ENCODE results near the gene CPZ.

CPZ gene

DNA sequence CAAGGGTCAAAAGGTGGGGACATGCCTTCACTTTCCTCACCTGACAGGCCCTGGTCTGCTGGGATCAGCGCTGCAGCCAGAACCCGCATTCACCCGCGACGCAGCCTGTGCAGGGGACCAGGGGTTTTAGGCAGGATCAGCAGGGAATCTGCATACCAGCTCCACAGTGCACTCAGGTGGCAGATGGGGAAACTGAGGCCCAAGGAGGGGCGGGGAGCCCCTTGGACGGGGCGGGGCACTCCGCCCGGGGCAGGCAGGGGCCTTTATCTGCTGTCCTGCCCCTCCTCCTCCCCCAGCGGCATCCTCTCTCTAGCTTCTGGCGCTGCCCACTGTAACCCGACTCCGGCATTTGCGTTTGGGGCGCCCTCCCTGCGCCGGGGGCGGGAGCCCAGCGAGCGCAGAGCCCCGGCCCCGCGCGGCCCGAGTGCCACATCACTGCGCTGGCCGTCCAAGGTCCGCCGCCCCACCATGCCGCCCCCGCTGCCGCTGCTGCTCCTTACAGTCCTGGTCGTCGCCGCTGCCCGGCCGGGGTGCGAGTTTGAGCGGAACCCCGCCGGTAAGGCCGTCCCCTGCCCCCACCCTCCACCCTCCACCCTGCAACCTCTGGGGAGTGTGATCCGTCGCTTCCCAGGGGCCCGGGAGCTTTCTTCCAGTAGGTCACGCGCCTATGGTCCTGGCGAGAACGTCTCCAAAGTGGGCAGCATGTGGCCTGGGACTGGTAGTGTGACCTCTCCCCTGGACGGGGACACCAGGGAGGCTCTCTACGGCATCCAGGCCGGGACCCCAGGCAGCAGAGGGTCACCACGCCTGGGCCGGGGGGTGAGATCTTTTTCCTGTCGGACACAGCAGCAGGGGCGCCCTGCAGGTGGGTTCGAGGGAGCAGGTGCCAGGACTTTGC is at the start of gene CPZ:
CPZ (plus strand) TSS at position 400 of the 898 bp plus-strand sequence; CDS start at position 469, 69 bp downstream.
- DNase-seq (ENCODE audit: low read depth in 1 of 2, low spot score in 1 of 2): no peak

DNA sequence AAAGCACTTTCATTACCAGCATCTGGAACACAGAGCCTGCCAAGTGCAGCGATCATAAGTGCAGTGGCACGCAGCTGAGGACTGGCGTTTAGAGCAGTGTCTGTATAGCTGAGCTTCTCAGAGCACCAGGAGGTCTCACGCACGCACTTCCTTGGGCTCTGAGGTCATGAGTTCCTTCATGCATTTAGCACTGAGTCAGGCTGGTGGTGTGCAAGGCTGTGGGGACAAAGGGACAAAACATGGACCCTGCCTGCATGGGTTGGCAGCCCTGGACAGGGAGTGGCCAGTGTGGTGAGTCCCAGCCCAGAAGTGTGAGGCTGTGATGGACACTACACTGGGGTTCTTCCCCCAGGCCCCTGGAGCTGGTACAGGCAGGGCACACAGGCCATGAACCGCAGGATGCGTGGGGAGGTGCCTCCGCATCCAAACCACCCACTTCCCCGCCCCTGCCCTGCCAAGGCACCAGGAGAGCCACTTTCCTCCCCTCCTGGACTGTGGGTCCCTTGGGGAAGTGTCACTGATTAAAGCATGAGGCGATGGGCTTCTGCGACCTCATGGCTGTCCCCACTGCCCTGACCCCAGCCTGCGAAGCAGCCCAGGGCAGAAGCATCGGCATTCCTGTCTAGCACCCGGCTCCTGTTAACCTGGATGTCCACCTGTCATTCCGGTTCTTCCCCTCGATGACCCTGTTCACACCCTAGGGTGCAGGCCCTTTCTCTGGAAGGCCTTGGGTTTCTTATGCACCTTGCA is 49.6 kb upstream of the CPZ start:
- no peak for DNase-seq (ENCODE audit: low read depth in 1 of 2, low spot score in 1 of 2)

DNA sequence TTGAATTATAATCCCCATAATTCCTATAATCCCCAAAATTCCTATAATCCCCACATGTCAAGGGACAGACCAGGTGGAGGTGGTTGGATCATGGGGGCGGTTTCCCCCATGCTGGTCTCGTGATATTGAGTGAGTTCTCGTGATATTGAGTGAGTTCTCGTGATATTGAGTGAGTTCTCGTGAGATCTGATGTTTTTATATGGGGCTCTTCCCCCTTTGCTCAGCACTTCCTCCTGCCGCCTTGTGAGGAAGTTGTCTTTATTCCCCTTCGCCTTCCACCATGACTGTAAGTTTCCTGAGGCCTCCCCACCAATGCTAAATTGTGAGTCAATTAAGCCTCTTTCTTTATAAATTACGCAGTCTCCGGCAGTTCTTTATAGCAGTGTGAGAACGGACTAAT is 48.9 kb upstream of the CPZ start:
- no peak for DNase-seq (ENCODE audit: low read depth in 1 of 2, low spot score in 1 of 2)

DNA sequence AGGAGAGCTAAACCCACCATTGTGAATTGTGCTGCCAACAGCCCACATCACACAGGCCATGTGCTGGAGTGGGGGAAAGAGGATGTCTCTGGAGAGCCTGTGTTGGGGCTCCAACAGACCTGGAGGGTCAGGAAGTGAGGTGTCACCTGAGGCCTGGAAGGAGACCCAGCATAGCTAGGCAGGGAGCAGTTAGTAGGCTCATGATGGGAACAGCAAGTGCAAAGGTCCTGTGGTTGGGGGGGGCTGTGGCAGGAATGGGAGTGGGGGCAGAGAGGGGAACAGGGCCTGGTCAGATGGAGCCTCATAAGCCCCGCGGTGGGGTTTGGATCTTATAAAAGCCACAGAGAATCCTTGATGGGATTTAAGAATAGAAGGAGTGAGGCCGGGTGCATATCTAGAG is 48.3 kb upstream of the CPZ start:
- no peak for DNase-seq (ENCODE audit: low read depth in 1 of 2, low spot score in 1 of 2)

DNA sequence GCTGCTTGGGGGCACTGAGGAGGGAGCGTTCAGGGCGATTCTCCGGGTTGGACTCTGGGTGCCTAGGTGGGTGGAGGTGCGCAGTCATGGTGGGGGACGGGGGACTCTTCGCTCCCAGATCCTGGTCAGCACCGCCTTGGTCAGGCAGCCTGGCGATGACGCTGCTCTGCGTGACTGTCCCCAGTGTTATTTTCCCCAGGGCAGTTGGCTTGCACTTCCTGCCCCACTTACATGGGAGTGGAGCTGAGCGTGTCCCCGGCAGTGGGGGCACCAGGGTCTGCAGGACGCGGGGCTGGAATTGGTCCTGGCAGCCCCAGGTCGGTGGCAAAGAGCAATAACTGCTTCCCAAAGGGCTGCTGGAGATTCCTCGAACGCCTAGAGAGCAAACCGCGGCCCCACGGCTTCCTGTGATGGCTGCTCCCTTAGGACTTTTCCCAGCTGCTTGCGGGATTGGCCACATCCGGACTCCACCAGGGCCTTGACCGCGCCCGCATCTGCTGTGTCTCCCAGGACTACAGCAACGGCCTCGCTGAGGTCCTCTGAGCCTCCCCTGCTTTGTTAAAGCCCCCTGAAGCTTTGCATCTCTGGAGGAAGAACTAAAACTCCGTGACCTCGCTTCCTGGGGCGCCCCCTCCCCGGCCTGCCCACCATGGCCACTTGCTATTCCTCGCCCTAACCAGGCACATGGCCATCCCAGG is 47.7 kb upstream of the CPZ start:
- DNase-seq (ENCODE audit: low read depth in 1 of 2, low spot score in 1 of 2): no peak

DNA sequence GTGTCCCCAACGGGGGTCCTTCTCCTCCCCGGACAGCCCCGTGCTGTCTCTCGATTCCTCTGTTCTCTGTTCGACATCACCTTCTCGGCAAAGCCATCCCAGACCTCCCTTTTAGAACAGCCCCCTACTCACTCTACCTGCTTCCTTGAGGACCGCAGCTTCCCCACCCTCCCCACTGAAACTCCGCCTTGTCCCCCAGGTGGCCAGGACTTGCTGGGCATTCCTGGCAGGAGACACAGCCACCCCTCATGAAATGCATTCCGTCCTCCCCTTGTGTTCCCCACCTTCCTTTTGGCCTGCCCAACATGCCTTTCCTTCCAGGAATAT is 47.2 kb upstream of the CPZ start:
- DNase-seq (ENCODE audit: low read depth in 1 of 2, low spot score in 1 of 2): no peak

DNA sequence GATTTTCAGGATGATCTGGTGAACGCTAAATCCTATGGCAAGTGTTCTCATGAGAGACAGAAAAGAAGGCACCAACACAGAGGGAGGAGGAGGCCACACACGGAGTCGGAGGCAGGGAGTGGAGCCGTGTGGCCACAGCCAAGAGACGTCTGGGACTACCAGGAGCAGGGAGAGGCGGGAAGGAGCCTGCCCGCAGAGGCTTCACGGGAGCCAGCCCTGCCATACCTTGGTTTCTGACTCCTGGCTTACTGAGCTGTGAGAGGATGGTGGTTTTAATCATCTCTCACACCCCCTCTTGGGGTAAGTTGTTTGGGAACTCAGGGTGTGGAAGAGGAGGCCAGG is 45.8 kb upstream of the CPZ start:
- DNase-seq (ENCODE audit: low read depth in 1 of 2, low spot score in 1 of 2): no peak

DNA sequence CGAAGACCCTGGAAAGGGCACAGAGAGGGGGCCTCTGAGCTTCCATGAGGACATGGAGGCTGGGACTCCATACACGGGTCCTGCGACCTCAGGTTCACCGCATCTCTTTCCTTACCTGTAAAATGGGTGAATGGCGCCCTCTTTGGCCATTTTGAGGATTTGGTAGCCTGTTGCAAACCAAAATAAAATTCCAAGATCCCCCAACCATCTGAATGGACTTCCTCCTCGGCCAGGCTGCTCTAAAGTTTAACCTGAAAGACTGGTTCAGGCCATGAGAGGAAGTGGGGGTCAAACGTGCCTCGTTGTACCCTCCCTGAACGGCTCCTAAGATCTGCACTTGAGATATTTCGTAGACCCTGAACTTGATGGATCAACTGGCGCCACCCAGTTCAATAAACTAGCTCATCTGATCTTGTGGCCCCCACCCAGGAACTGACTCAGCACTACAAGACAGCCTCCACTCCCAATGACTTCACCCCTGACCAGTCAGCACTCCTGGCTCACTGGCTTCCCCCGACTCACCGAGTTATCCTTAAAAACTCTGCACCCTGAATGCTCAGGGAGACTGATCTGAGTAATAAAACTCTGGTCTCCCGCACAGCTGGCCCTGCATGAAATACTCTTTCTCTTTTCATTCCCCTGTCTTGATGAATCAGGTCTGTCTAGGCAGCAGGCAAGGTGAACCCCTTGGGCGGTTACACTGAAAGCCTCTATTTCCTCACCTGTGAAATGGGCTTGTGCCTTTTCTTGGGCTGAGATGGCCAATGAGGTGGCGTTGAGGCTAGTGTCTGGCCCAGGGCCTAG is 45.3 kb upstream of the CPZ start:
- DNase-seq (ENCODE audit: low read depth in 1 of 2, low spot score in 1 of 2): no peak

DNA sequence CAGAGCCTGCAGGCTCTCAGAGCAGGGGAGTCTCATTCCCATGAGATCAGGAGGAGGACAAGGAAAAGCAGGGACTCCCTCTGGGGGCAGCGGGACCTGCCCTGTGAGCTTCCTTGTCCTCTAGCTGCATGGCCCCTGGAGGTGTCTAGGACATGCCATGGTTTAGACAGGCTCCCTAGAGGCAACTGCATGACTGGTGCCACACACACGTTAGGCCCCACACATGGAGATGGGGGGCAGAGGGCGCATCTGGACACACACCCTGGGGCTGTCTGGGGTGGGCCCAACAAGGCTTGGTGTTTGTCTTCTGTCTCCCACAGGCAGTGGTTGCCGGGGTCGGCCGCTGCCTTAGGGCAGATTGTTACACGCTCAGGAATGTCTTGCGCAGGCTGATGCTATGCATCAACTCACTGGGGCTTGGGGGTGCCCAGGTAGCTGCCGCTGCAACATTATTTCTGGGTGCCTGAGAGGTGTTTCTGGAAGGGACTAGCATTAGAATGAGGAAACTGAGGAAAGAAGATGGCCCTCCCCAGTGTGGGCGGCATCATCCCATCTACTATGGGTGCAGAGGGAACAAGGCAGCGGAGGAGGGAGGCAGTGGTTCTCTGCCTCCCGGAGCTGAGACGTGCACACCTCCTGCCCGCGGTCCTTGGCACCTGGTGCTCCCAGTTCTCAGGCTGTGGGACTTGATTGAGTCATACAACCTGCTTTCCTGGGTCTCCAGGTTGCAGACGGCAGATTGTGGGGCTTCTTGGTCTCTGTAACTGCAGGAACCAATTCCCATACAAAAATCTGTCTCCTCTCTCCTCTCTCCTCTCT is 44.4 kb upstream of the CPZ start:
- no peak for DNase-seq (ENCODE audit: low read depth in 1 of 2, low spot score in 1 of 2)

DNA sequence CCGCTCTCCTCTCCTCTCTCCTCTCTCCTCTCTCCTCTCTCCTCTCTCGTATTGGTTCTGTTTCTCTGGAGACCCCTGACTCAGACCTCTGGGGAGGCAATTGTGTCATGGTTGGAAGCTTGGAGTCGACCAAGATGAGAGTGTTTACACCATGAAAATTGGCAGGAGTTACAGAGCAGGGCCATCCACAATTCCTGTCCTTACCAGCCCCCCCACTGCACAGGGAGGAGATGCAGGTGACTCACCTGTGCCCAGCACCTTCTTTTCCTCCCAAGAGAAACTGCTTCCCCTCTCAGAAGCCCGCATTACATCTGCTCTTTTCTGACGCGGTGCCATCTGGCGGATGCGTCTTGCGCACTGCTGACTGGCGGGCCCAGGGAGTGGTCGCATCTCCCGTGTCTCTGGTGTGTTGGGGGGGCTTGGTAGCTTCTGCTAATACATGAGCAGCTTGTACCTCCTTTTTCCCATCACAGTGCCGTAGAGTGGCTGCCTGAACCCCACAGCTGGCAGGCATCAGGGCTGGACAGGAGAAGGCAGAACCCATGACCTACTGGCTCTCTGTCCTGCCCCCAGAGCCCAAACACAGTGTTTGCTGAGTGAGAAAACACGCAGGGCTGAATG is 43.7 kb upstream of the CPZ start:
- no peak for DNase-seq (ENCODE audit: low read depth in 1 of 2, low spot score in 1 of 2)

DNA sequence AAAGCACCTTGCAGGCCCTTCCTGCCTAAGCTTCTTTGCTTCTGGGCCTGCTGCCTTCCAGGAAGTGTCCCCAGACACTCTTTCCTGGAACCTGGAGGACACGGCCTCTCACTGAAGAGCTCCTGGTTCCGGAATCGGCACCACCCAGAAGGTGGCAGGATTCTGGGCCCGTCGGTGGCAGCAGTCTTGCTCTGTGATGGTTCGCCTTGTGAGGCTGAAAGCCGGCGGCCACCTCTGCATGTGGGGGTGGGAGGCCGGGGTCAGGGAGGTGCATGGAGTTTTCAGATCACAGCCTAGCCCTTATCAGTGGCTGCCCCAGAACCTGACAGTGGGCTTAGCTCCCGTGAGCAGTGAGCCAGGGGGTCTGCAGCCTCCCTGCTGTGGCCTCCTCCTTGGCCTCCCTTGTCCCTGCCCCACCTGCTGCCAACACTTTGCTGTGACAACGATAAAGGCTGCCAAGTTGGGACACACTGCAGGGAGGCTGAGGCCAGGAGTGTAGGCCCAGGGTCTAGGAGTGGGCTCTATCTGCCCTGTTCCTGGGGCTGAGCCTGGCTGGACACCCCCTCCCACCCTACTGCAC is 43.1 kb upstream of the CPZ start:
- no peak for DNase-seq (ENCODE audit: low read depth in 1 of 2, low spot score in 1 of 2)

DNA sequence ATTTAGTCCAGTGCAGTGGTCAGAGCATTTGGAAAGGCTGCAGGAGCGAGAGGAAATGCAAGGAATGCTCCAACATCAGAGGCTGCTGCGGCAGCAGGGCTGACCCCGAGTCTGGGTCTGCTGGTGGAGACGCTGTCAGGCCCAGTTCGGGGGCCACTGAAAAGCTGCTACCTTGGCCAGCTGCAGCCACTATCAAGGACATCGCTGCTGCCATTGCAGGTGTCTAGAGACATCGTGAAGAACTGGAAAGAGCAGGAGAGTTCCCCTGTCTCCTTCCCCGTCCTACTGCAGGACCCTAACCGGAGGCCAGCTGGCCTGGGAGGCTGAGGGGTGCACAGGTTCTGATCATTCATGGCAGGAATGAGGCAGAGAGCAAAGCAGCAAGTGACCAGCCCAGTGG is 41.9 kb upstream of the CPZ start:
- no peak for DNase-seq (ENCODE audit: low read depth in 1 of 2, low spot score in 1 of 2)

DNA sequence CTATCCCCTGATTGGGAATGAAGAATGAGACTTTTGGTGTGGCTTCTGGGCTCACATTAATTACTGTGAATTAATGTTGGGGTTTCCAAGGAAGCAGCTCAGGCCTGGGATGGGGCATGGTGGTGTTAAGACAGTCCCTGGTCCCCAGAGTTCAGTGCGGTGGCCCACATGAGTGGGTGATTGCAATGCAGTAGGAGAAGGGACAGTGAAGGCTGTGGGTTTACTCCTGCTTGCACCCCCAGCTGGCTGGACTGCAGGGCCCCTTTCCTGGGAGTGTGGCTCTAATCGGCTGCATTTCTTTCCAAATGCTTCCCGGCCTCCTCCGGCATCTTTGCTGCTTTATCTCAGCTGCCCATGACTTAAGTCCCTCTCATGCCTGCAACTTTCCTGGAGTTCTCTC is 40.5 kb upstream of the CPZ start:
- DNase-seq (ENCODE audit: low read depth in 1 of 2, low spot score in 1 of 2): no peak

DNA sequence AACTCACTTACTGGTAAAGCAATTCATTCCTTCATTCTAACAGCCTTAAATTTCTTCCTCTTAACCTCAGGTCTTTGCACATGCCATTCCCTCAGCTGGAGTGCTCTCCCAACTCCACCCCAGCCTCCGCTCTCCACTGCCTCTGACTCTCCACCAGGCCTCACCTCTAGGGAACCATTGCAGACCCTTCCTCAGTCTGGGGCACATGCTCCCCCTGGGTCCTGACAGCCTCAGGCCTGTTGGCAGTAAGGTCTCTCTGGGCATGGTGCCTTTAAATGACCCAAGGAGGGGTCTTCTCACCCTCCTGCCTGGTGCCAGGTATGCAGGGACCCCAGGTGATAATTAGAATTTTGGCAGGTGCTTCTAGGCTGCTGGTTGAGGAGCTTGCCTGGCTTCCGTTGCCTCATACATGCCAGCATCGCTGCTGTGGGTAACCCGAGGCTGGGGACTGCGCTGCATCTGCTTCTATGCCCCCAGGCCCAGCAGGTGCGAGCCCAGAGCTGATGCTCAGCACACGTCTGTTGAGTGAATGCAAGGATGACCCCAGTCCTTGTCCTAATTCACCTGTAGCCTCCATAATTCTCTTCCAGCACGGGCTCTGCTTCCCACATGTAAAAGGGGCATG is 39.9 kb upstream of the CPZ start:
- DNase-seq (ENCODE audit: low read depth in 1 of 2, low spot score in 1 of 2): no peak

DNA sequence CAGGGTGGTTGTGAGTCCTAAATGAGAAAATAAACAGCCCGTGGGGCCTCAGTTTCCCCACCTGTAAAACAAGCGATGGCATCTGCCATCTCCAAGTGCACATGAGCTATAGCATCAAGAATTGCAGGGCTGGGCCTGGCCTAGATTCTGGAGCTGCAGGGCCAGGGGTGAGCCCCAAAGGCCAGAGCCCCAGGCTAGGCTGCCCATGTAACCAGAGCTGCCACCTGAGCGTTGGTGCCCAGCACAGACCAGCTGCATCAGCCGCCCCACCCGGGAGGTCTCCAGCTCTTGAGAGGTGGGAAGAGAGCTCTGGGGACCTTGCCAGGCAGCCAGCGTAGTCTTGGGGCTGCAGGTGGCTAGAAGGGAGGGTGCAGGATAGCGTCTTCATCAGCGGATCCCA is 39.3 kb upstream of the CPZ start:
- no peak for DNase-seq (ENCODE audit: low read depth in 1 of 2, low spot score in 1 of 2)

DNA sequence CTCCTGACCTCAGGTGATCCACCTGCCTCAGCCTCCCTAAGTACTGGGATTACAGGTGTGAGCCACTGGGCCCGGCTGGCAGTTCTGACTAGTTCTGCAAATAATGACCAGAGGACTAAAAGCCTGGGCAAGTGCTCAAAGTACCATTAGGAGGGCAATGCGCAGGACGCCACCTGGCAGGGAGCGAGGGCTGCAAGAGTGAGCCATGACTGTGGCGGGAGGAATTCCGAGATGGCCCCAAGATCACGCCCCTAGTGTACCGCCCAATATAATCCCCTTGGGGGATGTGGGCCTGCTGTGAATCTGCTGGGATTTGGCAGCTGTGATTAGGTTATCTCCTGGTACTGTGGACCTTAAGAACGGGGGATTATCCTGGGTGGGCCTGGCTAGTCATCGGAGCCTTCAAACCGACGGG is 38.6 kb upstream of the CPZ start:
- DNase-seq (ENCODE audit: low read depth in 1 of 2, low spot score in 1 of 2): no peak

DNA sequence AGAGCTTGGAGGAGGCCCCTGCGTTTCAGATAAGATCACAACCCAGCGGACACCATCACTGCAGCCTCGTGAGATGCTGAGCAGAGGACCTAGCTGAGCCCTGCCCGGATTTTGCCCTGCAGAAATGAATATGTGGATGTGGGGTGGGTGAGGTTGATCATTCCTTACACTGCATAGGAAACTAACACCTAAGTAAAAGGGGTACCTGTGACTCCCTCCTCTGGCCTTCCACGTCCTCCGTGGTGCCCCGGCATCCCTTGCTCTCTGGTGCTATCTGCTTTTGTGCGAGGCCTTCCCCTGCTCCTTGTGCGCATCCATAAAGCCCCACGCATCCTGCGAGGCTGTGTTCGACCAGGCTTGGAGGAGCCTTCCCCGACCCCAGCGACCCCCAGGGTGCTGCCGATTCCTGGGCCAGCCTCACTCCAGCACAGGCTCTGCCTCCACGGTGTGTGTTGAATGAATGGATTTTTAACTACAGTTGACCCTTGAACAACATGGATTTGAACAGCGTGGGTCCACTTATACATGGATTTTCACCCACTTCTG is 37.9 kb upstream of the CPZ start:
- DNase-seq (ENCODE audit: low read depth in 1 of 2, low spot score in 1 of 2): no peak

DNA sequence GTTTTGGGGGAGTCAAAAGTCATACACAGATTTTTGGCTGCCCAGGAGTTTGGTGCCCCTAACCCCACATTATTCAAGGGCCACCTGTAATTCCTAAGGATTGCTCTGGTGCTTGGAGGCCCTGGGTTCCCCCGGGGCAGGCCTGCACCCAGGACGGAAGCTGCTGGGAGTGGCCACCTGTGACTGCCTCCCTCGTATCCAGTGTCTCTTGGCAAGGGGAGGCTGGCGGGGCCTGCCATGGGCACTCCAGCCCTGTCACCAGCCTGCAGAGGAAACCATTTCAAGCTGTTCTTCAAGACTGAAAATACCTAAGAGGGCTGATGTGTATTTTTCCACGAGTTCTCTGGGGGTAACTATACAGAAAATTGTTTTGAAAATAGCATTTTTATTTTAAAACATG is 36.8 kb upstream of the CPZ start:
- no peak for DNase-seq (ENCODE audit: low read depth in 1 of 2, low spot score in 1 of 2)
